ENCODE data around the gene MUC5B.
"Not testable (repeated sequence)": the region's sequence is repeated elsewhere in the genome, so short reads cannot be mapped to it uniquely, and the experiment has no call there.

Gene MUC5B

DNA sequence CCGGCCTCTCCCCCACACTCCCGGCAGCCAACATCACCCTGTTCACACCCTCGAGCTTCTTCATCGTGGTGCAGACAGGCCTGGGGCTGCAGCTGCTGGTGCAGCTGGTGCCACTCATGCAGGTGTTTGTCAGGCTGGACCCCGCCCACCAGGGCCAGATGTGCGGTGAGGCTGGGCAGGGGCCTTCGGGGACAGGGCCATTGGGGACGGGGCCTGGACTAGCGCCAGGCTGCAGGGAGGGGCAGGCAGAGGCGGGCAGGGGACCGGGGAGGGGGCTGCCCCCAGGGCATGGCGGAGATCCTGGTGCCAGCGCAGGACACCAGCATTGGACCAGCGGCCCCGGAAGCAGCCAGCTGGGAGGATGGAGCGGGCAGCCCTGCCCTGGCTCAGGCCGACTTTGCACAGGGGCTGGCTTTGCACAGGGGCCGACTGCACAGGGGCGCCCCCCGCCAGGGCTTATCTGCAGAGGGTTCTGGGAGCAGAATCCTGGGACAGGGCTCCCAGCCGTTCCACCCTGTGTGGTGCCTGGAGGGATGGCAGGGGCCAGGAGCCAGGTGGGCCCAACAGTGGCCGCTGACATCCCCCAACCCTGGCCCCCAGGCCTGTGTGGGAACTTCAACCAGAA lies 8.6 kb downstream of the MUC5B start:
- DNase-seq (ENCODE audit: low read depth in 2 of 2, low spot score in 1 of 2), result no peak

- DNase-seq (ENCODE audit: low read depth in 2 of 2, low spot score in 1 of 2), result no peak
These were observed 9.4 kb downstream of the MUC5B start for GRCh38 chr11:1232021-1232882.

DNA sequence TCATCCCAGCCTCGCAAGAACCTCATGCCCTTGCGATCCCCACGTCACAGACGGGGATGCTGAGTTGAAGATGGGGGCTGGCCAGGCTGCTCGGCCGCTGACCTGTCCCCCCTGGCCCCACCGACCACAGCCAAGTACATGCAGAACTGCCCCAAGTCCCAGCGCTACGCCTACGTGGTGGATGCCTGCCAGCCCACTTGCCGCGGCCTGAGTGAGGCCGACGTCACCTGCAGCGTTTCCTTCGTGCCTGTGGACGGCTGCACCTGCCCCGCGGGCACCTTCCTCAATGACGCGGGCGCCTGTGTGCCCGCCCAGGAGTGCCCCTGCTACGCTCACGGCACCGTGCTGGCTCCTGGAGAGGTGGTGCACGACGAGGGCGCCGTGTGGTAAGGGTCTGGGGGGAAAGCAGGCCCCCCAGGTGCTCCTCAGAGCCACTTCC lies 10.0 kb downstream of the MUC5B start:
- no peak for DNase-seq (ENCODE audit: low read depth in 2 of 2, low spot score in 1 of 2)

DNA sequence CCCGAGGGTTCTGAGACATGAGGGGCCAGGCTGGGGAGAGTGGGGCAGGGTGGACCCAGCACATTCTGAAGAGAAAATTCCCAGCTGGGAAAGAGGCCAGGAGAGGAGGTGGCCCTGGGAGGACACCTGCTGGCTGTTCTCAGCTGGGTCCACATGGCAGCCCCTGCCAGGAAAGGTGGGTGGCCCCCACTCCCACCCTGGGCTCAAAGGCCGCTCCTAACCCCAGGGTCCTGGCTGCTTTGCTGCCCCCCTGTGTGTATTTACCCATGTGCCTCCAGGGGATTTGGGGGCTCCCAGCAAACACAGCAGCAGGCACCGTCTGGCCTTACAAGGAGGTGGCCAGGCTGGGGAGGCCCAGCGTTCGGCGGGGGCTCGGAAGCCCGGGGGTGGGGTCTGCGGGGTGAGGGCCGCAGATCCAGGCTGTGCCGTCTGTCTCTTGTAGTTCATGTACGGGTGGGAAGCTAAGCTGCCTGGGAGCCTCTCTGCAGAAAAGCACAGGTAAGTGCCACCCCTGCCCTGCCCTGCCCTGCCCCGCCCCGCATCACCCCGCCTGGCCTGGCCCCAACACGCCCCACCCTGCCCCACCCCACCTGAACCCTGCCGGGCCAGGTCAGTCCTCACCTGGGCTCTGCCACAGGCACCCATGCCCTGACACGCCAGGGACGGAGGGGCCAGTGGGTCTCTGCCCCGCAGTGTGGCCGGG lies 10.6 kb downstream of the MUC5B start:
- DNase-seq (ENCODE audit: low read depth in 2 of 2, low spot score in 1 of 2), result no peak

DNA sequence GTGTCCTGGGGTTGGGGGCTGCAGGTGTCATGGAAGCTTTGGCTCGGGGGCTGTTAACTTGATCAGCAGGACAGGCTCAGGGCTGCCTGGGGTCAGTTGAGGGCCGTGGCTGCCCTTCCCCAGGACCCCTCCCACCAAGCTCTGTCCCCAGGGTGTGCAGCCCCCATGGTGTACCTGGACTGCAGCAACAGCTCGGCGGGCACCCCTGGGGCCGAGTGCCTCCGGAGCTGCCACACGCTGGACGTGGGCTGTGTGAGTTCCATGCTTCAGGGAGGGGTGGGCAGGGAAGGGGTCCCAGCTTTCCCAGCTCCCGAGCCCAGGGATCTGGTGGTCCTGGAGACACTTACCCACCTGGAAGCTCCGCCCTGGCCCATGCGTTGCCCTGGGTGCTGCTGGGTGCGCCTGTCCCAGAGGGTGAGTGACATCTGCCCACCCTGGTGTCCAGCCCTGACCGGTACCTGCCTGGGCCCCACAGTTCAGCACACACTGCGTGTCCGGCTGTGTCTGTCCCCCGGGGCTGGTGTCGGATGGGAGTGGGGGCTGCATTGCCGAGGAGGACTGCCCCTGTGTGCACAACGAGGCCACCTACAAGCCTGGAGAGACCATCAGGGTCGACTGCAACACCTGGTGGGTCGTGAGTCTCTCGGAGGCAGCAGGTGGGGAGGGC lies 11.3 kb downstream of the MUC5B start:
- no peak for DNase-seq (ENCODE audit: low read depth in 2 of 2, low spot score in 1 of 2)

- DNase-seq (ENCODE audit: low read depth in 2 of 2, low spot score in 1 of 2), result no peak
These were observed 12.0 kb downstream of the MUC5B start for GRCh38 chr11:1234771-1235305.

- no peak for DNase-seq (ENCODE audit: low read depth in 2 of 2, low spot score in 1 of 2)
These were observed 12.5 kb downstream of the MUC5B start for GRCh38 chr11:1235306-1235900.

DNA sequence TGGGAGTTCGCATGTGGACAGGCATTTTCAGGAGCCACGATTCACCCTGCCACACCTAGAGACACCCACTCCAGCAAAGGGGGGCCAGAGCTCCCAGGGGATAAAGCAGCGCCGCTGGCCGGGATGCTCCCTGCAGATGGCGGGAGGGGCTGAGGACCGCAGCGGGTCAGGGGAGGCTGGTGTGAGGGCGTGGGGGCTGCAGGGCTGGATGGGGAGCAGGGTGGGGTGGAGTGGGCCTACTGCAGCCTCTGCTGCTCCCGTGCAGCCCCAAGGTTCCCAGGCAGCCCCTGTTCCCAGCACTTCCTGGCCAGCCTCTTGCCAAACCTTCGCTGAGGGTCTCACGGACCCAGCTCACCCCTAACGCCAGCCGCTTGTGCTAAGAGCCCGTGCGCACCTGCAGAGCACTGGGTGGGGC lies 13.0 kb downstream of the MUC5B start:
- DNase-seq (ENCODE audit: low read depth in 2 of 2, low spot score in 1 of 2), result no peak

DNA sequence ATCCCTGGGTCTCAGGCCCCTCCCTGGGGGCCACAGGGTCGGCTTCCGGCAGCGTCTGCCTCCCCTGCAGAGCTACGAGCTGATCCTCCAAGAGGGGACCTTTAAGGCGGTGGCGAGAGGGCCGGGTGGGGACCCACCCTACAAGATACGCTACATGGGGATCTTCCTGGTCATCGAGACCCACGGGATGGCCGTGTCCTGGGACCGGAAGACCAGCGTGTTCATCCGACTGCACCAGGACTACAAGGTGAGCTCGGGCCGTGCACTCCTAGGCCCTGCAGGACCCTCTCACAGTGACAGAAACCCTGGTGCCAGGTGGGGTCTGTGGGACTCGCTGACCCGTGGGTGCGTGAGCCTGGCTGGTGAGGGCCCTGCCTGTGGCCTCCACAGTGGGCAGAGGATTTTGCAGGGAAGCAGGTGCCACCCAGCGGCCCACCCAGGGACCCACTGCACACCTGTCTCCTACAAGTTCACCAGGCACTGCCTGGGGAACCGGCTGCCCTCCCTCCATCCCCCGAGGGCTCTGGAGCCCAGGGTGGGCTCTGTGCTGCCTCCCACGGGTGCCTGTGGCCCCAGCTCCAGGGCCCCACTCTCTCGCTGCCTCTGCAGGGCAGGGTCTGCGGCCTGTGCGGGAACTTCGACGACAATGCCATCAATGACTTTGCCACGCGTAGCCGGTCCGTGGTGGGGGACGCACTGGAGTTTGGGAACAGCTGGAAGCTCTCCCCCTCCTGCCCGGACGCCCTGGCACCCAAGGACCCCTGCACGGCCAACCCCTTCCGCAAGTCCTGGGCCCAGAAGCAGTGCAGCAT lies 13.7 kb downstream of the MUC5B start:
- DNase-seq (ENCODE audit: low read depth in 2 of 2, low spot score in 1 of 2), result no peak

DNA sequence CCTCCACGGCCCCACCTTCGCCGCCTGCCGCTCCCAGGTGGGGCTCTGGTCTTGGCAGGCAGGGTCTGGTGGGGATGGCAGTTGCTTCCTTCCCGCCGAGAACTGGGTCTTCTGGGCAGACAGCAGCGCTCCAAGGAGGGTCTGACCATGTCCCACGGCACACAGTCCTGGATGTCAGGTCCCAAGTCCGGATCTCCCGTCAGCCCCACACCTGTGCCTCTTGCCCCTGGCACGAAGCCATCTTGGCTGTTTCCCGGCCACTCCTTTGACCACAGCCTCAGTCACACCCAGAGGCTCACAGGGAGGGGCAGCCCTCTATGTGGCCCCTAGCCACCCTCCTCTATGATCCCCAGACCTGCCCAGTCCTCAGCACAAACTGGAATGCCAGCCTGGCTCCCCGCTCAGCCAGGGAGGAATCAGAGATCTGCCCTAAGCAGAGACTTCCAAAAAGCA lies 14.3 kb downstream of the MUC5B start:
- DNase-seq (ENCODE audit: low read depth in 2 of 2, low spot score in 1 of 2), result no peak

DNA sequence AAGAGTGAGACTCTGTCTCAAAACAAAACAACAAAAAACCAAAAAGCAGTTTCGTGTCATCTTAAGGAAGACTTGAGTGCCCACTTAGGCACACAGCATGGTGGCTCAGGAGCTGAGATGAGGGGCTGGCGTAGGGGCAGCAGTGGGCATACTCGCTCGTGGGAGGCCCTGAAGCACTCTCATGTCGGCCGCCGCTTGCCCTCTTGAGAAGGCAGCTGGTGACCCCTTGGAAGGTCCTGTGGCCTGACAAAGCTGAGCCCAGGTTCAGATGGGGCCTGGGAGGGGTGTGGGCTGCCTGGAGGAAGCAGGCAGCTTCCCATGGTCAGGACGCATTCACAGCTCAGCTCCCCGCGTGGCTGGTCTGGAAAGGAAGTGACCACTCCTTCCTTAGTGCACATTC lies 15.0 kb downstream of the MUC5B start:
- DNase-seq (ENCODE audit: low read depth in 2 of 2, low spot score in 1 of 2), result no peak

- DNase-seq (ENCODE audit: low read depth in 2 of 2, low spot score in 1 of 2), result no peak
These were observed 16.1 kb downstream of the MUC5B start for GRCh38 chr11:1238767-1239595.

- DNase-seq (ENCODE audit: low read depth in 2 of 2, low spot score in 1 of 2), result no peak
These were observed 16.8 kb downstream of the MUC5B start for GRCh38 chr11:1239596-1240205.

- no peak for DNase-seq (ENCODE audit: low read depth in 2 of 2, low spot score in 1 of 2)
These were observed 17.9 kb downstream of the MUC5B start for GRCh38 chr11:1240771-1241170.

DNA sequence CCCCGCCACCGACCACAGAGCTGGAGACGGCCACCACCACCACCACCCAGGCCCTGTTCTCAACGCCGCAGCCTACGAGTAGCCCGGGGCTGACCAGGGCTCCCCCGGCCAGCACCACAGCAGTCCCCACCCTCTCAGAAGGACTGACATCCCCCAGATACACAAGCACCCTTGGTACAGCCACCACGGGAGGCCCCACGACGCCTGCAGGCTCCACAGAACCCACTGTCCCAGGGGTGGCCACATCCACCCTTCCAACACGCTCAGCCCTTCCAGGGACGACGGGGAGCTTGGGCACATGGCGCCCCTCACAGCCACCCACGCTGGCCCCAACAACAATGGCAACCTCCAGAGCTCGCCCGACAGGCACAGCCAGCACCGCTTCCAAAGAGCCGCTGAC lies 18.8 kb downstream of the MUC5B start:
- no peak for DNase-seq (ENCODE audit: low read depth in 2 of 2, low spot score in 1 of 2)

DNA sequence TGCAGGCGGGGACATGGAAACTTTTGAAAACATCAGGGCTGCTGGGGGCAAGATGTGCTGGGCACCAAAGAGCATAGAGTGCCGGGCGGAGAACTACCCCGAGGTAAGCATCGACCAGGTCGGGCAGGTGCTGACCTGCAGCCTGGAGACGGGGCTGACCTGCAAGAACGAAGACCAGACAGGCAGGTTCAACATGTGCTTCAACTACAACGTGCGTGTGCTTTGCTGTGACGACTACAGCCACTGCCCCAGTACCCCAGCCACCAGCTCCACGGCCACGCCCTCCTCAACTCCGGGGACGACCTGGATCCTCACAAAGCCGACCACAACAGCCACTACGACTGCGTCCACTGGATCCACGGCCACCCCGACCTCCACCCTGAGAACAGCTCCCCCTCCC lies 19.4 kb downstream of the MUC5B start:
- no peak for DNase-seq (ENCODE audit: low read depth in 2 of 2, low spot score in 1 of 2)

DNA sequence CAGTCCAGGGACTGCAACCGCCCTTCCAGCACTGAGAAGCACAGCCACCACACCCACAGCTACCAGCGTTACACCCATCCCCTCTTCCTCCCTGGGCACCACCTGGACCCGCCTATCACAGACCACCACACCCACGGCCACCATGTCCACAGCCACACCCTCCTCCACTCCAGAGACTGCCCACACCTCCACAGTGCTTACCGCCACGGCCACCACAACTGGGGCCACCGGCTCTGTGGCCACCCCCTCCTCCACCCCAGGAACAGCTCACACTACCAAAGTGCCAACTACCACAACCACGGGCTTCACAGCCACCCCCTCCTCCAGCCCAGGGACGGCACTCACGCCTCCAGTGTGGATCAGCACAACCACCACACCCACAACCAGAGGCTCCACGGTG lies 19.9 kb downstream of the MUC5B start:
- not testable (repeated sequence) for DNase-seq (ENCODE audit: low read depth in 2 of 2, low spot score in 1 of 2)

DNA sequence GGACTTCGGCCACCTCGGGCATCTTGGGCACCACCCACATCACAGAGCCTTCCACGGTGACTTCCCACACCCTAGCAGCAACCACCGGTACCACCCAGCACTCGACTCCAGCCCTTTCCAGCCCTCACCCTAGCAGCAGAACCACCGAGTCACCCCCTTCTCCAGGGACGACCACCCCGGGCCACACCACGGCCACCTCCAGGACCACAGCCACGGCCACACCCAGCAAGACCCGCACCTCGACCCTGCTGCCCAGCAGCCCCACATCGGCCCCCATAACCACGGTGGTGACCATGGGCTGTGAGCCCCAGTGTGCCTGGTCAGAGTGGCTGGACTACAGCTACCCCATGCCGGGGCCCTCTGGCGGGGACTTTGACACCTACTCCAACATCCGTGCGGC lies 20.7 kb downstream of the MUC5B start:
- DNase-seq (ENCODE audit: low read depth in 2 of 2, low spot score in 1 of 2), result not testable (repeated sequence)

DNA sequence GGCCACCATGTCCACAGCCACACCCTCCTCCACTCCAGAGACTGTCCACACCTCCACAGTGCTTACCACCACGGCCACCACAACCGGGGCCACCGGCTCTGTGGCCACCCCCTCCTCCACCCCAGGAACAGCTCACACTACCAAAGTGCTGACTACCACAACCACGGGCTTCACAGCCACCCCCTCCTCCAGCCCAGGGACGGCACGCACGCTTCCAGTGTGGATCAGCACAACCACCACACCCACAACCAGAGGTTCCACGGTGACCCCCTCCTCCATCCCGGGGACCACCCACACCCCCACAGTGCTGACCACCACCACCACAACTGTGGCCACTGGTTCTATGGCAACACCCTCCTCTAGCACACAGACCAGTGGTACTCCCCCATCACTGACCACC lies 21.7 kb downstream of the MUC5B start:
- not testable (repeated sequence) for DNase-seq (ENCODE audit: low read depth in 2 of 2, low spot score in 1 of 2)
